ENCODE data around the gene GPR21. TPM values are rescaled to one million over a fixed set of nuclear protein-coding genes. Genes with fewer than 3 reads are reported as not detected.
A peak's percentile ranks its signal among the peaks of the same experiment; 100 is the strongest.

Gene GPR21
- total and polyA plus RNA-seq, 7 donors, result 0.05 to 0.64 (median 0.12) TPM; not detected in 4

GRCh38 chr9:123027517-123027916, 6.0 kb upstream of the GPR21 start:
- no peak overlapping the region for H3K4me3 ChIP-seq
- no peak overlapping the region for H3K27ac ChIP-seq
- intact Hi-C loops (cut with DNase I), result no loop called here
- 64 to 78% (median 72%) methylated on average over 3 of the region's 3 CpGs for WGBS, 3 donors
- DNase-seq, result no peak
- no peak for TF ChIP-seq CTCF (IDR thresholded peaks at IDR 0.05)
- no peak for ATAC-seq
- H3K27me3 ChIP-seq (ENCODE audit: insufficient read depth in 3 of 3, low read length in 2 of 3), result no peaks in the 10 kb centered on the region
- no peaks in the 10 kb centered on the region for H3K9me3 ChIP-seq
- peaks cover 3 to 29% of the 10 kb centered on the region in 2 donors for H3K36me3 ChIP-seq (ENCODE audit: insufficient read depth in 1 of 2, low read depth in 1 of 2)
- H3K4me1 ChIP-seq, result peaks cover 13% of the 10 kb centered on the region

DNA sequence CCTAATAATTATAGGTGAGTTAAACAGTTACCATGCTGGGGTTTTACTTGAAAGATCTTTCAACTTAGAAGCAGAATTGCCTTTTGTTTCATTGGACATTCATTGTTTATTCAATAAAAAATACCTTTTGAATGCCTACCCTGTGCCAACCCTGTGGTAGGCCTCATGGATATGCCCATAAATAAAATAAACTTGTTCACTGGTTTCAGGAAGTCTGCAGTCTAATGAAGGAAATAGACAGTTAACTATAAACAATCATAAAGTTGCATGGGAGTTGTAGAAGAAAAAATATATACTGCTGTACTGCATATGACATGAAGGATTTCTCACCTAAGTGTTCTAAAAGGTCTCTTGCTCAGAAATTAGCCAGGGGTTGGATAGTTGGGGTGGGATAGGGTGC, 5.3 kb upstream of the GPR21 start:
- DNase-seq (no peak), ATAC-seq (no peak)
- H3K27ac ChIP-seq, result no peak overlapping the region

DNA sequence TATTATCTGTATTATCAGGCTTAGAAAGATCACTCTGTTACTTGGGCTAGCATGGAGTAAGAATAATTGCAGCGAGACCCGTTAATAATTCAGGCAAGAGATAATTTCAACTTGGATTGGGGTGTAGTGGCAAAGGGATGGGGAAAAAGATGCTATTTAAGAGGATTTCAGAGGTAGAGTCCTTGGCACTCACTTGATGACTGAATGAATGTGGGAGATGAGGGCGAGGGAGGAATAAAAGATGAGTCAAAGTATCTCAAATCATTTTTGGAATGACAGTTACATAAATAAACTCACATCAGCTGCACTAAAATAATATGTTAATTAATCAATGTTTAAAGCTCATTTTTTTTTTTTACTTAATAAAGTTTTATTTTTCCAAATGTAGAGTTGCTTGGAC, 4.5 kb upstream of the GPR21 start:
- H3K4me3 ChIP-seq, result no peak overlapping the region
- H3K27ac ChIP-seq, result no peak overlapping the region
- H3K36me3 ChIP-seq (ENCODE audit: insufficient read depth in 1 of 2, low read depth in 1 of 2), result peaks cover 3 to 16% of the 10 kb centered on the region in 2 donors
- intact Hi-C loops (cut with DNase I), result no loop called here
- no peak for DNase-seq
- 97 to 99% (median 98%) methylated on average over 3 of the region's 3 CpGs for WGBS, 3 donors
- TF ChIP-seq CTCF (IDR thresholded peaks at IDR 0.05), result no peak
- H3K27me3 ChIP-seq (ENCODE audit: insufficient read depth in 3 of 3, low read length in 2 of 3), result no peaks in the 10 kb centered on the region
- H3K9me3 ChIP-seq, result no peaks in the 10 kb centered on the region
- peaks cover 19% of the 10 kb centered on the region for H3K4me1 ChIP-seq
- ATAC-seq, result no peak

More for the DNA sequence above, 5.3 kb upstream of the GPR21 start:
- Histone ChIP-seq H3K27me3 (ENCODE audit: insufficient read depth in 3 of 3, low read length in 2 of 3) (no peaks in the 10 kb centered on the region), H3K4me3 (no peak overlapping the region), H3K36me3 (ENCODE audit: insufficient read depth in 1 of 2, low read depth in 1 of 2) (peaks cover 3 to 23% of the 10 kb centered on the region in 2 donors), H3K4me1 (peaks cover 14% of the 10 kb centered on the region), H3K9me3 (no peaks in the 10 kb centered on the region)
- TF ChIP-seq CTCF (IDR thresholded peaks at IDR 0.05), result no peak
- intact Hi-C loops (cut with DNase I), result no loop called here

- H3K27me3 ChIP-seq (ENCODE audit: insufficient read depth in 3 of 3, low read length in 2 of 3), result no peaks in the 10 kb centered on the region
- H3K4me1 ChIP-seq, result peaks cover 29% of the 10 kb centered on the region
- 24 to 54% (median 43%) methylated on average over 1 of the region's 1 CpG for WGBS, 3 donors
- intact Hi-C loops (cut with DNase I), result no loop called here
- H3K36me3 ChIP-seq (ENCODE audit: insufficient read depth in 1 of 2, low read depth in 1 of 2), result peaks cover under 1 to 3% of the 10 kb centered on the region in 2 donors
- TF ChIP-seq CTCF (IDR thresholded peaks at IDR 0.05), result no peak
- DNase-seq, result no peak
- no peaks in the 10 kb centered on the region for H3K9me3 ChIP-seq
- peak overlapping the region; percentile 53 for H3K27ac ChIP-seq
- peak; percentile 51 to 85 (median 74) for ATAC-seq
- peak overlapping the region; percentile 4 for H3K4me3 ChIP-seq
These were observed 1.5 kb upstream of the GPR21 start for GRCh38 chr9:123031963-123032362.
